GM18517 (cell line): ENCODE results near the gene TNRC6B.
A peak's percentile ranks its signal among the peaks of the same experiment; 100 is the strongest.
"Not testable (repeated sequence)": the region's sequence is repeated elsewhere in the genome, so short reads cannot be mapped to it uniquely, and the experiment has no call there.

ENCODE experiments used
- ATAC-seq: cut with Tn5 transposase; IDR thresholded peaks from one replicate; pipeline ENCODE4 v1.9.1; 2021; ENCODE audit warnings: mild to moderate bottlenecking, moderate library complexity; ENCODE audit not compliant: unreplicated experiment

TNRC6B gene

DNA sequence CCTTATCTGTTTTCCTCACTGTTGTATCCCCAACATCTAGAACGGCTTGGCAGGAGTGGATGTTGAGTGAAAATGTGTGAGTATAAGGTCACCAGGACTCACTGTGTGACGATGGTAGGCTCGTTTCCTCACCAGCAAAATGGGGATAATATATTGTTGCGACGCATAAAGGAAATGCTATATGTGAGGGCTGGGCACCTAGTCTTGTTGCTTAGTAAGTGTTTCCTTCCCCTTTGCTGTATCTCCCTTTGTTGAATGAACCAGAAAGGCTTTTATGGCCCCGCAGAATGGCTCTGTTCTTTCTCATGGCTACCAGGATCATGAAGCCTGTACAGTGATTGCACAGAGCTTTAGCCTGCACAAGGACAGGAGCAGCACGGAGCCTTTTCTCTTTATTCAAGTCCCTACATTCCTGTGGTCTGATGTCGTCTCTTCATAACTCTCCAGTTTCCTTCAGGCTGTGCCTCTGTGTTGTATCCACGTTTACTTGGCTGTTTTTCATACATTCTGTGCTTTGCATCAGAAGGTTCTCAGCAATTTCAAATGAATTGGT, 5.4 kb downstream of the TNRC6B start:
- ATAC-seq: no peak

DNA sequence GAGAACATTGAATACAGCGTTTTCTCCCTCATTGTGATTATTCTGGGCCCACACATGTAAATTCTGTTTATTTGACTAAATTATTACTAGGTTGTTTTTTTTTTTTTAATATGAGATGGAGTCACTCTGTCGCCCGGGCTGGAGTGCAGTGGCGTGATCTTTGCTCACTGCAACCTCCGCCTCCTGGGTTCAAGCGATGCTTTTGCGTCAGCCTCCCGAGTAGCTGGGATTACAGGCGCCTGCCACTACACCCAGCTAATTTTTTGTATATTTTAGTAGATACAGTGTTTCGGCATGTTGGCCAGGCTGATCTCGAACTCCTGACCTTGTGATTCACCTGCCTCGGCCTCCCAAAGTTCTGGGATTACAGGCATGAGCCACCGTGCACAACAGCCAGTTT, 5.9 kb downstream of the TNRC6B start:
- not testable (repeated sequence) for ATAC-seq

DNA sequence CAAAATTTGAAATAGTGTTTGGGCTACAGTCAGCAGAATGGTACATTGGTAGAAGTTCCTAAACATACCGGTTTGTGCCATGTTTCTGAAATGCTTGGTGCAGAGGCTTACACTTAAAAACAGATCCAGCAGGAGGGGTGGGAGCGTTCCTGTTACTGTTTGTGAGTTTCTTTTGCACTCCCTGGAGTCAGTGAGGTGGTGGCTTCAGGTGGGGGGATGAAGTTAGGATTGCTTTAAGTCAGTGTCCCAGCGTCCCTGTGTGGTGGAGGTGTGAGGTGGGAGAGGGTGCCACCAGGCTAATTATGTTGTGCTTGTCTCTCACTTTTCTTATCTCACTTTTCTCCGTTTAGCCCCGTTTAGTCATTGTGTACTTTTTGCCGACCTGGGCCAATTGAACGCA, 9.7 kb downstream of the TNRC6B start:
- ATAC-seq: no peak

DNA sequence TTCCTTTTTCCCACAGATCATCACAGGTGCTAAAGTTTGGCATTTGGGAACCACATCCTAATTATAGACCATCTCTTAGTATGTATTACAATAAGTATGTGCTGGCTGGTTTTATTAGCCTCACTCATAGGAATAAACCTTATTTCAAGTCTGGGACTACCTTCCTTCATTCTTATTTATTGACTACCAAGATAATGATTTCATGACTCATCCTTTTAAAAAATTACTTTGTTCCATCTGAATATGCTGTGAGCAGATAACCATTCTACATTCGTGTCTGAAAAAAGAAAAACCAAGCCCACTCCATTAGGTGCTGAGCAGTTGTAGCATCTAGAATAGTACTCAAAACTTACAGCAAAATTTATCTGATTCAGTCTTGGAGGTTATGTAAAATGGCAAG, 12.3 kb downstream of the TNRC6B start:
- ATAC-seq: no peak

DNA sequence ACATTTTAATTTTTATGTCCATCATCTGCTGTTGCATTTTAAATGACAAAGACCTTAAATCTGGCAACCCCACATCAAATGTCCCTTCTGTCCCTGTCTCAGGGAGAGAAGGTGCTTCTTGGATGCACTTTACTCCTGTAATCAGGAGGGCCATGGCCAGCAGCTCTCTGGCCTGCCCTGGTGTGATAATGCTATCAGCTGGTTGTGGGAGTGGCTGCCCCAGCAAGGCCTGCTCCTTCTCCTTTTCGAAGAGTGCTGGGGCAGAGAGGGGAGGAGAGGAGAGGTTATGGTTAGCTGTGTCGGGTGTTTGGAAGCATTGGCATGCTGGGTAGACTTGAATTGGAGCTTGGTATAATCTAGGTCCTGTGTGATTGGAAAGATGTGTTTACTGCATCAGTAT, 12.8 kb downstream of the TNRC6B start:
- no peak for ATAC-seq

DNA sequence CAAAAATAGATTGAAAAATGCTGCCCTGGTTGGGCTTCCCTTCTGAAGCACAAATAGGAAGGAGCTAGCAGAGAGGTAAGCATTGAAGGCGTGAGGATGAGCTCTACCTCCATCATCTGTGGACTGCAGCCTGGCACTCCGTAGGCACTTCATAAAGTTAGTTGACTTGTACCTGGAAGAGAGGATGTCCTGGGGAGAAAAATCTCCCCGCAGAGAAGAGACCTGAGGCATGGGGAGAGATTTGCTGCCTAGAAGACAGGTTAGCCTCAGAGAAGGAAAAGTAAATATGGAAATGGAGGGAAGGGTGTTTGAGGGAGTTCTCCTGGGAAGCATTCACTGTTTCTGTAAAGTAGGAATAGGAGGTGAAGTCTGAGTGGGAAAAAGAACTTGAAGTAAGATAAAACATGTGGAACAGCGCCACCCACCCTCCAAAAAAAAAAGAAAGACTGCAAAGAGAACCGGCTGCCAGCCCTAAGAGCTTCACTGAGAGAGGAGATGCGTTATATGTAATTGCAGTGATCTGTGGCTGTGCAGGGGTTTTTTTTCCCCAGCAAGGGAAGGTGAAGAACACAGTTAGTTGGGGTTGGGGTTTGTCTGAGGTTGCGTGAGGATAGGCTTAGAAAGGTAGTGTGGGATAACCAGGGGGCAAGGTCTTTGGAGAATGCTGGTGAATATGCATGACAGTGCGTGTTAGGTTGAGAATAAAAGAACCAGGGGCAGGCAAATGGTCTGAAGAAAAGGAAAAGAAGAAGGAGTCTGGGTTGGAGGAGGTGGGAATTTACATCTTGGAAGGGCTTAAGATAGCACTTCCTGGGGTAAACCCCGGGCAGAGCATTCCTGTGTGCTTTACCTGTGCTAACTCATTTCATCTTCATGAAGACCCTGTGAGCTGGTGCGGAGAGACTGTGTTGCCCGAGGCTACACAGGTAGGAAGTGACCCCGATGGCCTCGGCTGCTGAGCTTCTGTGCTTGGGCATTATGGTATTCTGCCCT, 16.0 kb downstream of the TNRC6B start:
- no peak for ATAC-seq

DNA sequence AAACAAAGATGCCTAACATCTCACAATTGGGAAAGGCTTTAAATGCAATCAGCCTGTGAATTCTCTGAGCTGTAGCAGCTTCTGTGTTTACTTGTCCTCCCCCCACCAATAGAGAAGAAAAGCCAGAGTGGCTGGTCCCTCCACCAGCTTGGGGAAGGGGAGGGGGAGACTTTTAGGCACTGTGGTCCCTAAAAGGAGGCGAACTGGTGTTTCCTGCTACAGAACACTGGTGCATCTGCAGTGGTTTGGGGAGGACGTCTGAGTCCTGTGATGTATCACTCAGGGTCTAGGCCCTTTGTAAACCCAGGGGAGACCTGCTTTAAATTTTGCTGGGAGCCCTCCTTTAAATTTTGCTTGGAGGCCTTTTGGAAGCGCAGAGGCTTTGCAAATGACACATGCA, 16.9 kb downstream of the TNRC6B start:
- no peak for ATAC-seq

DNA sequence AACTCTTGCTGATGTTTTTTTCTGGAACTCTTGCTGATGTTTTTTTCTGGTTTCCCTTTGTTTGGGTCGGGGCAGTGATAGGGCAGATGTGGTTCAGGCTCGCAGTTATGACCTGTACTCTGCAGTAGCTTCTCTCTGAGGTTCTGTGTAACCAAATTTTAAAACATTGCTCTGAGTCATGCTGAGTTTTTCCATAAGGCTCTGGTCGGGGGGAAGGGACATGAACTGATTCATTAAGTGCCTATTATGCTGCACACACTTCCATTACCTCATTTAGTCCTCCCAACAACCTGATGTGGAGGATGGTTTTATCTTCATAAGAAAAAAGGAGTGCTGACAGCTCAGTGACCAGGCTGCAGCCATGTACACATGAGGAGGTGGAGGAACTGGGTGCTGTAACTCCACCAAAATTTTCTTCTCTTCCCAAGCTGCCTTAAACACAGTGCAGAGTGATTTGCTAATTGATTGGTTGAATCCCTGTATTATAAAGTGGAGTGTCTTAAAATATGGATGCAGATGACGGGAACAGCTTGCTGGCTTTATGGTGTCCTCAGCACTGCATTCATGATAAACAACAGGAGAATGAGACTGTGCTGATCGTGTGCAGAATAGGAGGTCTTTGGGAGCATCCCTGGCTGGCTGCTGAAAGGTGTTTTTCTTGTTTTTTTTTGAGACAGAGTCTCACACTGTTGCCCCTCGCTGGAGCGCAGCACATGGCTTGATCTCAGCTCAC, 19.1 kb downstream of the TNRC6B start:
- no peak for ATAC-seq

DNA sequence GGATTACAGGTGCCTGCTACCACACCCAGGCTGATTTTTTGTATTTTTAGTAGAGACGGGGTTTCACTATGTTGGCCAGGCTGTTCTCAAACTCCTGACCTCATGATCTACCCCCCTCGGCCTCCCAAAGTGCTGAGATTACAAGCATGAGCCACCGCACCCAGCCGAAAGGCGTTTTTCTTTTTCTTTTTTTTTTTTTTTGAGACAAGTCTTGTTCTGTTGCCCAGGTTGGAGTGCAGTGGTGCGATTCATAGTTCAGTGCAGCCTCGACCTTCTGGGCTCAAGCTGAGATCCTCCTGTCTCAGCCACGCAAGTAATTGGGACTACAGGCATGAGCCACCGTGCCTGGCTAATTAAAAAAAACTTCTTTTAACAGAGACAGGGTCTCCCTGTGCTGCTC, 19.7 kb downstream of the TNRC6B start:
- ATAC-seq: not testable (repeated sequence)

DNA sequence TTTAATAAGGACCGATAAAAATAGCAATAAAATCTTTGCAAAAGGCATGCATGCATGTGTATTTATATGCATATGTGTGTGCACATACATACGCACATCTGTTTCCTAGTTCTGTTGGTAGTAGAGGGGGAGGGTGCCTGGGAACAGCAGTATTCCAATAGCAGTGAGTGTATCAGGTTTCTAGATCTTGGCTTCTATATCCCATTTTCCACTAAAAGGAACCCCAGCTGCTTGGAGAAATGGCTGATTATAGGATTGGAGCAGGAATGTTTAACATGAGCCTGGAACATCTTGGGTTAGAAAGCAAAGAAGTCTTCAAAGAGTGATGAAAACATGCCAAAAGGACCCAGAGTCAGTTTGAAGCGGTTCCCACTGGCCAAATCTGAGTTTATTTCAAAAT, 21.0 kb downstream of the TNRC6B start:
- no peak for ATAC-seq

DNA sequence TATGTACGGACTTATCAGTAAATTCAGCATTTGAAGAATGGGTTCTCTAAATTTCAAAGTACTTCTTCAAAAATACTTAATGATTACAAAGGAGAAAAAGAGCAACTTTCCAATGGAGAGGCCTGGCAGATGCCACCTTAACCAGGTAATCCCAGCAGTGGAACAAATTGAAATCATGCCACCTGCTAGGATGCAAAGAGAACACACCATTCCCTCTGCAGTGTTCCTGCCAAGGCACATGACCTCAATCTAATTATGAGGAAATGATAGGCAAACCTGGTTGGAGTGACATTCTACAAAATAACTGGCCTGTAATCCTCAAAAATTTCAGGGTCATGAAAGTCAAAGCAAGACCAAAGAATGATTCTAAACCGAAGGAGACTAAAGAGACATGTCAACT, 21.5 kb downstream of the TNRC6B start:
- no peak for ATAC-seq

DNA sequence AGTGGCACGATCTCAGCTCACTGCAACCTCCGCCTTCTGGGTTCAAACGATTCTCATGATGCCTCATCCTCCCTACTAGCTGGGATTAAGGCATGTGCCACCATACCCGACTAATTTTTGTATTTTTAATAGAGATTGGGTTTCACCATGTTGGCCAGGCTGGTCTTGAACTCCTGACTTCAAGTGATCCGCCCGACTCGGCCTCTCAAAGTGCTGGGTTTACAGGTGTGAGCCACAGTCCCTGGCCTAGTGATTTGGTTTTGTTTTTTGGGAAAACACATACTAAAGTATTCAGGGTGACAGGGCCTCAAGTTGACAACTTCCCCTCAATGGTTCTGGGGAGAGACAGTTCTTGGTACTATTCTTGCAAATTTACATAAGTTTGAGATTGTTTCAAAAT, 22.1 kb downstream of the TNRC6B start:
- no peak for ATAC-seq

DNA sequence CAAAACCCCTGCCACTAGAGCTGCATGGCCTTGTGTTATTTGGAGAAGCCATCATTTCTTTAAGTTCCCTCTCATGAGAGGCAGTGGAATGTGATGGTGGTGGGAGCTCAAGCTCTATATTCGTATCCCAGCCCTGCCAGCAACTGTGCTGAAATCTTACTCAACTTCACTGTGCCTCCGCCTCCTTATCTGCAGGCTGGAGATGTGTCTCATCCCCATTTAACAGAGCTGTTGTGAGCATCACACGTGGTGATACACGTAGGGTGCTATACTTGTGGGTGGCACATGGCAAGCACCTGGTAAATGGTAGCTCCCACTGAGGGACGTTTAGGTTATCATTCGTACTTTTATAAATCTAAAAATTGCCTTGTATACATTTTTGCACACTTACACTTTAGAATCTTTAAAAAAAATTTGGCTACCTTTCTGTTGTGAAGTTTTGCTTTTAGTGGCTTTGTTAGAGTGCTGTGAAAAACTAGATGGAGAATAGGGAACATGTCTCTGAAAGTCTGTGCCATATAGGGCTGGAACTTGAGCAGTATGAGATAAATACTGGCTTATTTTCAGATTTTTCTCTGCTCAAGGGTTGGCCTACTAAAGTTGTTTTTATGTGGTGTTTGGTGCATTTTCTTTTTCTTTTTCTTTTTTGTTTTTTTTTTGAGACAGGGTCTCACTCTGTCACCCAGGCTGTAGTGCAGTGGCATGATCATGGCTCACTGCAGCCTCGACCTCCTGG, 23.2 kb downstream of the TNRC6B start:
- ATAC-seq: no peak

DNA sequence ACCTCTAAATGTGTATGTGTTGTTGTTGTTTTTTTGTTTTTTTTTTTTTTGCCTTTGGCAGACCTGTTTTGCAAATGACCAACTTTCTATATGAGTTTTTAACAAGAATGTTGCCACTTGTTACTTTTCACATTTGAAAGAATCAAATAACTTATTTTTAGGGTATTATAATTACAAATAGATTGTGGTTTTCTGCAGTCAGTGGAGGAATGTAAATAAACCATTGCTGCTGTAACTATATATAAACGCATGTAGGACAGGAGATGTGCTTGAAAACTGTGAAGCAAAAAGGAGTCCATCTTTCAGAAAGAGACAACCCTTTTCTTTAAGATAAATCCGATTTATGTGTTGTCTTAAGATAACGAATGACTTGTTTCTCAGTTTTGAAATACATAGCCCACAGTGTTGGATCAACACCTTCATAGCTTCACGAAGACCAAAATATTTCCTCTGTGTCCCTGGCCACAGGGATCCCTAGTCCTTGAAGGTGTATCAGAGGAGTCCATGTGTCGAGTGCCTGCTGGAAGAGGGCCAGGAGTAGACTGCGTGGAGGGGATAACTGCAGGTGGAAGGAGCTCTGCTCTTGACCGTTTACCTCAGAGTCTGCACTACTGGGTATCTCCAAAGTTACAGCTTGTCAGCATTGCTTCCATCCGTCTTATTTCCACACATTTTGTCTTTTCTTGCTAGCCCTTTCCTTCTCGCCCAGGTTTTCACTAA, 24.7 kb downstream of the TNRC6B start:
- no peak for ATAC-seq

DNA sequence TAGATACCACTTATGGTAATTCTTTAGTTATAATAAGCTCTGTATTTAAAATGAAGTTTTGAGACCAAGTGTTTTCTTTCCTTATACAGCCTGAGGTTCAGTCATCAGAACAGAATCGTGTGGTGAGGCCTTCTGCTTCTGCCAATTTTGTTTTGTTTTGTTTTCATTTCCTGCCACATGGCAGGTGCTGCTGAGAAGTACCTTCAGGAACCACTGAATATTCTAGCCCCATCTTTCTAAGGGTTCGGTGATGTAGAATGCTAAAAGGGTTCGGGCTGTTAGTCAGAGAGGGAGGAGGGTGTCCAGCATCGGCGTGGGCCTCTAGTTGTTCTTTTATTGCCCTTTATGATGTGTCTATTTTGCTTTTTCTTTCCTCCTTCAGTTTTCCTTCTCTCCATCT, 25.8 kb downstream of the TNRC6B start:
- ATAC-seq: peak; percentile 67

DNA sequence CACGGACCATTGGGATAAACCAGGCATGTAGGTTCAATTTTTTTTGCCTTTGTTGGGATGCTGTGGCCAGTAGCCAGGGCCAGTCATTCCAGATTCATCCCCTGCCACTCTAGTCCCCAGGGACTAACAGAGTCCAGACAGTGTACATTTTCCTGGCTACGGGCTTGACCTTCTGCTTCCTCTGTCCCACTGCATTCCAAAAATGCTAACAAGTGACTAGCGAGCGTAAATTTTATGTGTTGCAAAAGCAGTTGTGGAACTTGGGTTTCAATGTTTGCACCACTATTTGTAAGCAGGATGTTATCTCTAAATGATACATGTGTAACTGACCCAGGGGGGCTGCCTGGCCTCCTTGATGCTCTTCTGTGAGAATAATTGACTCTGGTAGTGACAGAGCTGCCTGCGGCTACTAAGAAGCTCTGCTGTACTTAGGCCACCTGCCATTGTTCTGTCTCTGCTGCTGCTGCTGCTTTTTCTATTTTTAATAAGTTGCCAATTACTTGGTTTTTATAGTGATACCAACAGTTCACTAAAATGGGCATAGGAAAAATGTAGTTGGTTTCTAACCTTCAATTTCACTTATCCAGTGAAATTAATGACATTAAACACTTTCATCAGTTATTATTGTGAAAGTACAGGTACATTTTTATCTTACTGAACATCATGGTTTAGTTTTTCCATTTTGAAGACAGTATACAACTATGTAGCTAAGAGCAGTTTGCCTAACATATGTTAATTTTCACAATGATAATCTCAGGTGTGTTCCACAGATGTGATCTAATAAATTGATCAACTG, 26.8 kb downstream of the TNRC6B start:
- ATAC-seq: no peak

DNA sequence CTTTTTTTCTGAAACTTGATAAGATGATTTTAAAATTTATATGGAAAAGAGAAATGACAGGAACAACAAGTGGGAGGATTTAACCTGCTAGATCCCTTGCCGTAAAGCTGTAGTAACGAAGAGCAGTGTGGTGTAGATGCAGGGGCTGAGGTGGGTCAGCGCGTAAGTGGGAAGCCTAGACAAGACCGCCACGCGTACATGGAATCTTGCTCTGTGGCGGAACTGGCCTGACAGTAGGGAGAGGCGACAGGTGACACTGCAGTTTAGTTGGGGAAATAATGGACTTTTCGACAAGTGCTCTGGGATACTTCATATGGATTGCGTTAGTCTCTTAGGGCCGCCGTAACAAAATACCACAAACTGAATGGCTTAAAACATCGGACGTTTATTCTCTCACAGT, 28.8 kb downstream of the TNRC6B start:
- no peak for ATAC-seq

DNA sequence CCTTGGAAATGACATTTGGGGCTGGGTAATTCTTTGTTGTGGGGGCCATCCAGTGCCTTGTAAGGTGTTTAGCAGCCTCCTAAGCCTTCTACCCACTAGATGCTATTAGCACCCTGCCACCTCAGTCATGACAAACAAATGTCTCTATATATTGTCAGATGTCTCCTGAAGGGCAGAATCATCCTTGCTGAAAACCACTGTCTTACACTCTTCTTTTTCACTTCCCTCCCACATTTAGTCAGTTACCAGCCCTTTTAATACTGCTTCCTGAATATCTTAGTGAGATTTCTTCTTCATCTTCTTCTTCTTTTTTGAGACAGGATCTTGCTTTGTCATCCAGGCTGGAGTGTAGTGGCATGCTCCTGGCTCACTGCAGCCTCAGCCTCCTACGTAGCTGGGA, 33.1 kb downstream of the TNRC6B start:
- ATAC-seq: peak; percentile 77

DNA sequence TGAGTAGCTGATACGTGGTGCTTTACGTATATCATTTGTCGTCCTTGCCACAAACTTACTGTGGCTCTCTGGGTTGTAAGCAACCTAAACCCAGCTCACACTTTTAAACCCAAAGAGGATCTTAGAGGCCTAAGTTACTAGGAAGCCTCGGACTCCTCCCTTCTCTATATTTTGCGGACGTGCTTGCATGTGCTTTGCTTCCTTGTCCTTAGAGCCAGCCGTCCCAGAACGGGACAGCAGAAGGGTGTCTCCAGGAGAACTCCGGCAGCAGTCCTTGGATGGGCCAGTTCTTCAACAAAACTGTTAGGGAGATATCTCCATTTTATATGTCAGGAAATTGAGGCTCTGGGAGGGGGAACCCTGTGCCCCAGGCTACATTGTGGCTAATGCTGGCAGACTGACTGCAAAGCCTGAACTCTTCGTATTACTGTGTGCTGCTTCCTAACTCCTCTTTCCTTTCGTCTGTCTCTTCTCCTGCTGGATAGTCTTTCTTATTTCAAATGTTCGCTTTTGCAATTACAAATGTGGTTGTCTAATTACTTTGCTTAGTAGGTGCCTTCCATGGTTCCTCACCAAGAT, 33.8 kb downstream of the TNRC6B start:
- ATAC-seq: no peak
